ENCODE data around the gene LHFPL4. TPM values are rescaled to one million over a fixed set of nuclear protein-coding genes. Genes with fewer than 3 reads are reported as not detected.

LHFPL4 gene
- total RNA-seq, 4 donors from 2014 or later: 0.04 to 0.13 TPM; not detected in 2

- H3K9me3 ChIP-seq: no peaks in the 10 kb centered on the region
- H3K4me1 ChIP-seq: peaks cover 0 to 18% (median 6%) of the 10 kb centered on the region in 3 donors
- WGBS, 2 donors (ENCODE audit: low coverage in 1 of 2): 20% methylated on average over 2 of the region's 6 CpGs; no CpG with 5 or more reads in 1 of the 2 donors
- ATAC-seq: peak; percentile 16
- H3K4me3 ChIP-seq: no peak overlapping the region
- H3K36me3 ChIP-seq: no peaks in the 10 kb centered on the region
- TF ChIP-seq POLR2A (IDR thresholded peaks at IDR 0.05): no peak
- no peak for TF ChIP-seq POLR2AphosphoS5 (IDR thresholded peaks at IDR 0.05)
- TF ChIP-seq EP300 (IDR thresholded peaks at IDR 0.05): no peak
- no peak for TF ChIP-seq CTCF (IDR thresholded peaks at IDR 0.05)
- peaks cover 44% of the 10 kb centered on the region for H3K27me3 ChIP-seq
- H3K27ac ChIP-seq: no peak overlapping the region
These were observed 52.4 kb downstream of the LHFPL4 start for GRCh38 chr3:9501226-9501625.

- peak; percentile 49 for ATAC-seq
- 38% methylated on average over 9 of the region's 39 CpGs; no CpG with 5 or more reads in 1 of the 2 donors for WGBS, 2 donors (ENCODE audit: low coverage in 1 of 2)
- H3K4me3 ChIP-seq: peak overlapping the region in 1 of 2 donors; percentile 11
These were observed 53.2 kb downstream of the LHFPL4 start for GRCh38 chr3:9500108-9501050.

GRCh38 chr3:9499455-9500107 lies 54.0 kb downstream of the LHFPL4 start:
- ATAC-seq: no peak
- Histone ChIP-seq H3K4me3 (peak overlapping the region in 1 of 2 donors; percentile 11), H3K9me3 (no peaks in the 10 kb centered on the region), H3K27me3 (peaks cover 39% of the 10 kb centered on the region), H3K4me1 (peaks cover 0 to 18% (median 6%) of the 10 kb centered on the region in 3 donors), H3K36me3 (no peaks in the 10 kb centered on the region), H3K27ac (no peak overlapping the region)
- 3 to 6% methylated on average over 12 of the region's 19 CpGs for WGBS, 2 donors (ENCODE audit: low coverage in 1 of 2)
- TF ChIP-seq EP300 (IDR thresholded peaks at IDR 0.05) (no peak), POLR2AphosphoS5 (IDR thresholded peaks at IDR 0.05) (no peak), CTCF (IDR thresholded peaks at IDR 0.05) (no peak), POLR2A (IDR thresholded peaks at IDR 0.05) (no peak)

More at GRCh38 chr3:9500108-9501050, 53.2 kb downstream of the LHFPL4 start:
- Histone ChIP-seq H3K27ac (no peak overlapping the region), H3K36me3 (no peaks in the 10 kb centered on the region), H3K27me3 (peaks cover 39% of the 10 kb centered on the region), H3K4me1 (peaks cover 0 to 18% (median 6%) of the 10 kb centered on the region in 3 donors), H3K9me3 (no peaks in the 10 kb centered on the region)
- TF ChIP-seq CTCF (IDR thresholded peaks at IDR 0.05) (peak in 2 of 4 experiments; percentile 18 to 57), EP300 (IDR thresholded peaks at IDR 0.05) (no peak)

GRCh38 chr3:9498781-9499180 lies 54.8 kb downstream of the LHFPL4 start:
- H3K36me3 ChIP-seq: no peaks in the 10 kb centered on the region
- no peak overlapping the region for H3K4me3 ChIP-seq
- peaks cover 0 to 18% (median 6%) of the 10 kb centered on the region in 3 donors for H3K4me1 ChIP-seq
- no peaks in the 10 kb centered on the region for H3K9me3 ChIP-seq
- TF ChIP-seq CTCF (IDR thresholded peaks at IDR 0.05): no peak
- TF ChIP-seq POLR2AphosphoS5 (IDR thresholded peaks at IDR 0.05): no peak
- TF ChIP-seq POLR2A (IDR thresholded peaks at IDR 0.05): no peak
- TF ChIP-seq EP300 (IDR thresholded peaks at IDR 0.05): no peak
- WGBS, 2 donors (ENCODE audit: low coverage in 1 of 2): 83% methylated on average over 5 of the region's 6 CpGs; no CpG with 5 or more reads in 1 of the 2 donors
- no peak overlapping the region for H3K27ac ChIP-seq
- no peak for ATAC-seq
- peaks cover 39% of the 10 kb centered on the region for H3K27me3 ChIP-seq

All from gastroesophageal sphincter (tissue), 4 donors.